Activated B cell treated with CpG ODN at 0.5 μM for 24 hours (primary cell): ENCODE measurements around the gene KIF13A. TPM values are rescaled to one million over a fixed set of nuclear protein-coding genes. Genes with fewer than 3 reads are reported as not detected.
"Not testable (repeated sequence)": the region's sequence is repeated elsewhere in the genome, so short reads cannot be mapped to it uniquely, and the experiment has no call there.

ENCODE experiments used
- ATAC-seq: fragments of 200-7000 bp; cut with Tn5 transposase; one replicate; pipeline ENCODE4 v1.10.0; 2021; ENCODE audit warnings: low read depth, mild to moderate bottlenecking, moderate library complexity
- CTCF ChIA-PET: fragments of 350-600 bp; sonication (Branson Sonifier 250); formaldehyde crosslinking; loops from one replicate; lab custom pipeline; 2021; ENCODE audit warnings: antibody characterized with exemption; lab: Charles Lee
- POLR2A ChIA-PET: fragments of 350-600 bp; sonication (Branson Sonifier 250); formaldehyde crosslinking; loops from one replicate; lab custom pipeline; 2021; ENCODE audit warnings: antibody characterized with exemption; lab: Charles Lee
- DNase-seq: peaks from one replicate; pipeline ENCODE4 v3.0.0; 2022
- H3K27ac Mint-ChIP-seq: one replicate; pipeline ENCODE4 v1.8.0; 2020; ENCODE audit warnings: mixed read lengths
- H3K27me3 Mint-ChIP-seq: one replicate; pipeline ENCODE4 v1.8.0; 2021; ENCODE audit warnings: mixed read lengths
- H3K36me3 Mint-ChIP-seq: one replicate; pipeline ENCODE4 v1.8.0; 2021; ENCODE audit warnings: low read depth, mixed read lengths
- H3K4me1 Mint-ChIP-seq: one replicate; pipeline ENCODE4 v1.8.0; 2021; ENCODE audit warnings: mixed read lengths
- H3K4me3 Mint-ChIP-seq: one replicate; pipeline ENCODE4 v1.8.0; 2020; ENCODE audit warnings: mild to moderate bottlenecking, mixed read lengths
- H3K9me3 Mint-ChIP-seq: one replicate; pipeline ENCODE4 v1.8.0; 2020; ENCODE audit warnings: mixed read lengths
- intact Hi-C: fragments of 100-400 bp; cut with micrococcal nuclease; formaldehyde crosslinking; loops from one replicate; pipeline ENCODE4 v1.15.1; 2024
- total RNA-seq: library from RNA; stranded (reverse); gene quantifications from 2 replicates; pipeline ENCODE4 v1.2.3, GENCODE V29; 2022
- TF ChIP-seq, protein P1 (sequence below): fragments of 200-600 bp; IDR thresholded peaks from one replicate; pipeline ENCODE4 v1.8.0; 2022; ENCODE audit warnings: antibody characterized with exemption, mild to moderate bottlenecking

Gene KIF13A
- total RNA-seq, 1 donor from 2014 or later: 14.1 TPM

DNA sequence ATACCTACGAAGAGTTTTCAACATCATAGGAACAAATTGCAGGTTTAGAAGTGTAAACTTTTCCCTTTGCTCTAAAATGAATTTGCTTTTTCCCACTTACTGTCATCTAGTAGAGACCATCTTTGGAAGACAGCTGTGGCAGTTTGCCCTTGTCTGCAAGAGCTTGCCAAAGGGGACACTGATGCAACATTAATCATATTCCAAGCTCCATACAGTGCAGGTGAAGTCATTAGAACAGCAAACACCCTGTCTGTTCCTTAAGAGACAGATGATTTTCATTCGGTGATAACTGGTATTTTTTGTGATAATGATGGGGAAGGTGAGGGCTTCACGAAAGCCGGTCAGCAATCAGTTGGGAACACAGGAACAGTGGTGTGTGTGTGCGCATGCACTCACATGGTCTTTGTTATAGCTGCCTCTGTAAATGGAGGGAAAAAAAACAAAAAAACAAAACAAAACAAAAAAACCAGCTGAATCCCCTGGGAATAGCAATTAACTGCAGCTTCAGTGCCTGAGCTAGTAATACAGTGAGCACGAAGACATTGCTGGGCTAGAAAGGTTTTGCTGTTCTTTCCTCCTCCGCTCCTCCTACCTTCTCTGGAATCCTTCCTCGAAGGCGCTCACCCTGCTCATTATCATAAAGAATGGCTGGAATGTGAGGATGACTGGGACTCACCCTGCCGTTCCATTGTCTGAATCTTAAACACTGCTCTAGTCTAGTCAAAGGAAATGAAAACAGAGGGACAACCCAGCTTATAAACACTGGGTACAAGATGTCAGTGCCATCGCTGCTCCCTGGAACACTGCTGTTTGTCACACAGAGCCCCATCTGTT lies 35.2 kb upstream of the KIF13A start:
- CTCF ChIA-PET: no interaction called here
- no peaks in the 10 kb centered on the region for H3K4me1 Mint-ChIP-seq

DNA sequence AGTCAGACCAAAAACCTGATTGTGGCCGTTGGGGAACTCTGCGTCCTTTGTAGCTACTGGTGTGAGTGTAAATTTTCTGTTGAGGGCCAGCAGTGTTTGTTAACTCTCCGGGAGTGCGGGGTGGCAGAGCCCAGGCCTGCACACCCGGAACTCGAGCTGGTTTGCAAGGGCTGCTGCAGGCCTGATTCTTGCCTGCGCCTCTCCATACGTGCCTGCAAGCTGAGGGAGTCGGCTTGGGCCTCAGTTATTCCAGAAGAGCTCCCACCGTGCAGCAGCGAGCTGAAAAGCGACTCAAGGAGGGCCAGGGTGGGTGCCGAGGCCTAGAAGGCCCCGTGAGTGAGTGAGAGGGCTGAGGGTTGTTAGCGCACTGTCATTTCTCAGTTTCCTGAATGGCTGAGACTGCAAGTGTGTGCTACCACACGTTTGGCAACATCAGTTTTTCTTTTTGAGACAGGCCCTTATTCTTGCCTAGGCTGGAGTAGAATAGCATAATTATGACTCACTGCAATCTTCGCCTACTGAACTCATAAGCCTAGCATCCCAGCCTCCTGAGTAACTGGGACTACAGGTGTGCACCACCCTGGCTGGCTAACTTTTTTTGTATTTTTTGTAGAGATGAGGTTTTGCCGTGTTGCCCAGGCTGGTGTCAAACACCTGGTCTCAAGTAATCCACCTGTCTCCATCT lies 33.9 kb upstream of the KIF13A start:
- Mint-ChIP-seq H3K27me3 (peaks cover 2% of the 10 kb centered on the region), H3K36me3 (no peaks in the 10 kb centered on the region), H3K27ac (no peak overlapping the region), H3K4me1 (no peaks in the 10 kb centered on the region), H3K4me3 (no peak overlapping the region), H3K9me3 (no peaks in the 10 kb centered on the region)
- ChIA-PET CTCF (no interaction called here), POLR2A (no interaction called here)
- TF ChIP-seq, protein P1, sequence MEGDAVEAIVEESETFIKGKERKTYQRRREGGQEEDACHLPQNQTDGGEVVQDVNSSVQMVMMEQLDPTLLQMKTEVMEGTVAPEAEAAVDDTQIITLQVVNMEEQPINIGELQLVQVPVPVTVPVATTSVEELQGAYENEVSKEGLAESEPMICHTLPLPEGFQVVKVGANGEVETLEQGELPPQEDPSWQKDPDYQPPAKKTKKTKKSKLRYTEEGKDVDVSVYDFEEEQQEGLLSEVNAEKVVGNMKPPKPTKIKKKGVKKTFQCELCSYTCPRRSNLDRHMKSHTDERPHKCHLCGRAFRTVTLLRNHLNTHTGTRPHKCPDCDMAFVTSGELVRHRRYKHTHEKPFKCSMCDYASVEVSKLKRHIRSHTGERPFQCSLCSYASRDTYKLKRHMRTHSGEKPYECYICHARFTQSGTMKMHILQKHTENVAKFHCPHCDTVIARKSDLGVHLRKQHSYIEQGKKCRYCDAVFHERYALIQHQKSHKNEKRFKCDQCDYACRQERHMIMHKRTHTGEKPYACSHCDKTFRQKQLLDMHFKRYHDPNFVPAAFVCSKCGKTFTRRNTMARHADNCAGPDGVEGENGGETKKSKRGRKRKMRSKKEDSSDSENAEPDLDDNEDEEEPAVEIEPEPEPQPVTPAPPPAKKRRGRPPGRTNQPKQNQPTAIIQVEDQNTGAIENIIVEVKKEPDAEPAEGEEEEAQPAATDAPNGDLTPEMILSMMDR: no peak
- no peak for DNase-seq
- ATAC-seq: no peak
- intact Hi-C loops: no loop called here

More for the DNA sequence above, 35.2 kb upstream of the KIF13A start:
- no peak for ATAC-seq
- Mint-ChIP-seq H3K27me3 (peaks cover 2% of the 10 kb centered on the region), H3K36me3 (no peaks in the 10 kb centered on the region), H3K4me3 (no peak overlapping the region), H3K9me3 (no peaks in the 10 kb centered on the region), H3K27ac (no peak overlapping the region)
- POLR2A ChIA-PET: no interaction called here
- intact Hi-C loops: no loop called here
- DNase-seq: no peak
- TF ChIP-seq, protein P1: no peak

DNA sequence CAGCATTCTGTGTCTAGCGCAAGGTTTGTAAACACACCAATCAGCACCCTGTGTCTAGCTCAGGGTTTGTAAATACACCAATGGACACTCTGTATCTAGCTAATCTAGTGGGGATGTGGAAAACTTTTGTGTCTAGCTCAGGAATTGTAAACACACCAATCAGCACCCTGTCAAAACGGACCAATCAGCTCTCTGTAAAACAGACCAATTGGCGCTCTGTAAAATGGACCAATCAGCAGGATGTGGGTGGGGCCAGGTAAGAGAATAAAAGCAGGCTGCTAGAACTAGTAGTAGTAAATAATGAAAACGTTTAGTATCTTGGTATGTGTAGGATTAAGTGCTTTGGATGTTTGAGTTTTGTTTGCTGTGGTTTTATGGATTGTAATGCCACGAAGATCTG lies 33.1 kb upstream of the KIF13A start:
- DNase-seq, POLR2A ChIA-PET, H3K4me3 Mint-ChIP-seq, H3K36me3 Mint-ChIP-seq, H3K27me3 Mint-ChIP-seq, H3K4me1 Mint-ChIP-seq, intact Hi-C loops, H3K9me3 Mint-ChIP-seq, CTCF ChIA-PET, H3K27ac Mint-ChIP-seq, ATAC-seq: not testable (repeated sequence)

DNA sequence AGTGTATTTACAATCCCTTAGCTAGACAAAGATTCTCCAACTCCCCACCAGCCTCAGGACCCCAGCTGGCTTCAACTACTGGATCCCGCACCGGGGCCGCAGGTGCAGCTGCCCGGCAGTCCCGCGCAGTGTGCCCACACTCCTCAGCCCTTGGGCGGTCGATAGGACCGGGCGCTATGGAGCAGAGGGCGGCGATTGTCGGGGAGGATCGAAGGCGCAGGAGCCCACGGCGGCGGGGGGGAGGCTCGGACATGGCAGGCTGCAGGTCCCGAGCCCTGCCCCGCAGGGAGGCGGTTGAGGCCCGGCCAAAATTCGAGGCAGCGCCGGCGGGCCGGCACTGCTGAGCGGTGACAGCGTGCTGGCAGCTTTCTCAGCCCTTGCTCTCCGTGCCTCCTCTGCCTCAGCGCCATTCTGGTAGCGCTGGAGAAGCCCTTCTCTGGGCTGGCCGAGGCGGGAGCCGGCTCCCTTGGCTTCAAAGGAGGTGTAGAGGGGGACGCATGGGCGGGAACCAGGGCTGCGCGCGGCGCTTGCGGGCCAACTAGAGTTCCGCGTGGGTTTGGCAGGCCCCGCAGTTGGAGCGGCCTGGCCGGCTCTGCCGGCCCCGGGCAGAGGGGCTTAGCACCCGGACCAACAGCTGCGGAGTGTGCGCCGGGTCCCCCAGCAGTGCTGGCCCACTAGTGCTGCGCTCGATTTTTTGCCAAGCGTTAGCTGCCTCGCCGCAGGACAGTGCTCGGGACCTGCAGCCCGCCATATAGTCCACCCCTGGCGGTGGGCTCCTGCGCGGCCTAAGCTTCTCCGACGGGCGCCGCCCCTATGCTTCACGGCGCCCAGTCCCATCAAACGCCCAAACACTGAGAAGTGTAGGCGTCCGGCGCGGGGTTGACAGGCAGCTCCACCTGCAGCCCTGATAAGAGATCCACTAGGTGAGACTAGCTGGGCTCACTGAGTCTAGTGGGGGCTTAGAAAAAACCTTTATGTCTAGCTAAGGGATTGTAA lies 32.4 kb upstream of the KIF13A start:
- ATAC-seq (no peak), DNase-seq (no peak)
- ChIA-PET CTCF (no interaction called here), POLR2A (no interaction called here)
- H3K27ac Mint-ChIP-seq: no peak overlapping the region
- no peaks in the 10 kb centered on the region for H3K4me1 Mint-ChIP-seq
- H3K9me3 Mint-ChIP-seq: no peaks in the 10 kb centered on the region
- intact Hi-C loops: no loop called here
- peaks cover 2% of the 10 kb centered on the region for H3K27me3 Mint-ChIP-seq
- H3K36me3 Mint-ChIP-seq: no peaks in the 10 kb centered on the region
- H3K4me3 Mint-ChIP-seq: no peak overlapping the region
- TF ChIP-seq, protein P1: no peak

DNA sequence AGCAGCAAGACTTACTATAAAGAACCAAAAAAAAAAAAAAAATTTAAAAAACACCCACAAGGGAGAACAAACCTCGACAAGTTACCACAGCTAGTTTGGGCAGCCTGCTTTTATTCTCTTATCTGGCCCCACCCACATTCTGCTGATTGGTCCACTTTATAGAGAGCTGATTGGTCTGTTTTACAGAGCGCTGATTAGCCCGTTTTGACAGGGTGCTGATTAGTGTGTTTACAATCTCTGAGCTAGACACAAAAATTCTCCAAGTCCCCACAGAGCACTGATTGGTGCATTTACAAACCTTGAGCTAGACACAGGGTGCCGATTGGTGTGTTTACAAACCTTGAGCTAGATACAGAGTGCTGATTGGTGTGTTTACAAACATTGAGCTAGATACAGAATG lies 31.7 kb upstream of the KIF13A start:
- CTCF ChIA-PET, H3K36me3 Mint-ChIP-seq: not testable (repeated sequence)

More for the DNA sequence above, 31.7 kb upstream of the KIF13A start:
- H3K4me3 Mint-ChIP-seq, intact Hi-C loops, H3K27ac Mint-ChIP-seq, ATAC-seq, H3K9me3 Mint-ChIP-seq, H3K4me1 Mint-ChIP-seq, H3K27me3 Mint-ChIP-seq, POLR2A ChIA-PET, DNase-seq: not testable (repeated sequence)
